ENCODE measurements around the gene WDR82. TPM values are rescaled to one million over a fixed set of nuclear protein-coding genes. Genes with fewer than 3 reads are reported as not detected.

Gene WDR82
- total and polyA plus RNA-seq, 9 of the 15 experiments (the other 6 are each of a cell fraction or from before 2014, with no cell fraction given) = 6.4 to 62.9 (median 37.1) TPM

GRCh38 chr3:52243791-52244628 is 34.4 kb downstream of the WDR82 start:
- POLR2A ChIA-PET = interaction anchor here (0.5 to 1.1 kb wide), 4 partner anchors 10 to 117 kb away, joined by 3 to 5 read pairs (median 3); partner anchors contain the start of gene GLYCTK
- no peaks in the 10 kb centered on the region for H3K9me3 ChIP-seq (replicated peaks; ENCODE audit: control insufficient read depth, insufficient read depth, low read depth, low read length)
- BruUV-seq (replicated peaks) = no TSS peak
- no peak overlapping the region for H2AFZ ChIP-seq (ENCODE audit: low read depth, low read length)
- H3K9me1 ChIP-seq (ENCODE audit: control insufficient read depth, insufficient read depth, low read length) = no peaks in the 10 kb centered on the region
- in situ Hi-C loops (cut with MboI) (no loop called here), intact Hi-C loops (cut with micrococcal nuclease) (no loop called here)
- H3K27ac ChIP-seq (ENCODE audit: extremely low read depth, low read depth, low read length) = no peak overlapping the region
- H3K9ac ChIP-seq (ENCODE audit: insufficient read depth in 1 of 2, low read depth in 2 of 2, low read length in 2 of 2) = peak overlapping the region in 1 of 2 experiments; percentile 35; a peak in 1 of 4 replicates
- H3K36me3 ChIP-seq (ENCODE audit: control insufficient read depth, insufficient read depth, low read length) = peaks cover 6% of the 10 kb centered on the region; the same call in 2 of the 3 replicates
- WGBS (ENCODE audit: insufficient coverage, low coverage, missing lambda C conversion rate) = 55% methylated on average over 5 of the region's 9 CpGs
- CTCF ChIA-PET (ENCODE audit: low intra/inter-chr PET ratio) = no interaction called here
- H3K4me1 ChIP-seq (replicated peaks in 1 of 2; ENCODE audit: control insufficient read depth in 2 of 2, insufficient read depth in 2 of 2, low read length in 2 of 2) = peaks cover 30 to 34% of the 10 kb centered on the region in 2 experiments
- H3K79me2 ChIP-seq (ENCODE audit: control insufficient read depth, insufficient read depth, low read length) = peaks cover 18% of the 10 kb centered on the region
- FAIRE-seq = no peak
- TF ChIP-seq CEBPG (CRISPR knock-in tag; IDR thresholded peaks at IDR 0.05) (no peak), CEBPG (tag; conservative IDR thresholded peaks at IDR 0.05 in 1 of 2, IDR thresholded peaks at IDR 0.05 in 1 of 2) (0 out of 4 replicates have a peak, but pooled peaks of 1 of the 2 experiments have one; percentile 23), ARID2 (IDR thresholded peaks at IDR 0.05) (no peak)
- no peak for DNase-seq (ENCODE audit: extremely low read depth in 1 of 4, low spot score in 3 of 4)
- H3K4me2 ChIP-seq (ENCODE audit: insufficient read depth, low read length) = no peak overlapping the region
- H4K20me1 ChIP-seq (replicated peaks; ENCODE audit: control insufficient read depth, insufficient read depth, low read length) = 0 out of 2 replicates have a peak, but pooled peaks cover 4% of the 10 kb centered on the region
- no peak for ATAC-seq
- no peaks in the 10 kb centered on the region for H3K27me3 ChIP-seq (ENCODE audit: control insufficient read depth in 2 of 2, insufficient read depth in 2 of 2, low read length in 2 of 2)
- no peak overlapping the region for H3K4me3 ChIP-seq

- no peak overlapping the region for H2AFZ ChIP-seq (ENCODE audit: low read depth, low read length)
- peaks cover 36% of the 10 kb centered on the region for H3K79me2 ChIP-seq (ENCODE audit: control insufficient read depth, insufficient read depth, low read length)
- no peak overlapping the region; a peak in 1 of 4 replicates for H3K9ac ChIP-seq (ENCODE audit: insufficient read depth in 1 of 2, low read depth in 2 of 2, low read length in 2 of 2)
- peaks cover 3% of the 10 kb centered on the region; the same call in 1 of the 3 replicates for H3K36me3 ChIP-seq (ENCODE audit: control insufficient read depth, insufficient read depth, low read length)
- POLR2A ChIA-PET = interaction anchor here (0.6 kb wide), 1 partner anchor 16 kb away, joined by 3 read pairs; no protein-coding TSS in a partner anchor
- no peaks in the 10 kb centered on the region for H4K20me1 ChIP-seq (replicated peaks; ENCODE audit: control insufficient read depth, insufficient read depth, low read length)
- BruUV-seq (replicated peaks) = no TSS peak
- intact Hi-C loops (cut with micrococcal nuclease) = no loop called here
- CTCF ChIA-PET (ENCODE audit: low intra/inter-chr PET ratio) = no interaction called here
- in situ Hi-C loops (cut with MboI) = no loop called here
- WGBS (ENCODE audit: insufficient coverage, low coverage, missing lambda C conversion rate) = 10% methylated on average over 1 of the region's 1 CpG
- ATAC-seq = no peak
- no peaks in the 10 kb centered on the region for H3K9me3 ChIP-seq (replicated peaks; ENCODE audit: control insufficient read depth, insufficient read depth, low read depth, low read length)
- DNase-seq (ENCODE audit: extremely low read depth in 1 of 4, low spot score in 3 of 4) = no peak
- H3K4me2 ChIP-seq (ENCODE audit: insufficient read depth, low read length) = no peak overlapping the region
- no peak overlapping the region for H3K27ac ChIP-seq (ENCODE audit: extremely low read depth, low read depth, low read length)
- FAIRE-seq = no peak
- H3K4me1 ChIP-seq (replicated peaks in 1 of 2; ENCODE audit: control insufficient read depth in 2 of 2, insufficient read depth in 2 of 2, low read length in 2 of 2) = peaks cover 44 to 47% of the 10 kb centered on the region in 2 experiments
- H3K9me1 ChIP-seq (ENCODE audit: control insufficient read depth, insufficient read depth, low read length) = no peaks in the 10 kb centered on the region
- H3K27me3 ChIP-seq (ENCODE audit: control insufficient read depth in 2 of 2, insufficient read depth in 2 of 2, low read length in 2 of 2) = no peaks in the 10 kb centered on the region
- no peak overlapping the region for H3K4me3 ChIP-seq
- TF ChIP-seq ARID4B (CRISPR knock-in tag; IDR thresholded peaks at IDR 0.05) (no peak), TEAD4 (IDR thresholded peaks at IDR 0.05; ENCODE audit: low read length) (peak; percentile 53; the same call in 1 of the 2 replicates), TEAD4 (CRISPR knock-in tag; IDR thresholded peaks at IDR 0.05; ENCODE audit: borderline replicate concordance) (no peak), MXI1 (IDR thresholded peaks at IDR 0.05; ENCODE audit: low read depth, low read length) (no peak), GABPB2 (CRISPR knock-in tag; conservative IDR thresholded peaks at IDR 0.05) (no peak), MCM7 (IDR thresholded peaks at IDR 0.05) (no peak)
Observed at GRCh38 chr3:52242039-52242438, 36.4 kb downstream of the WDR82 start.
